ENCODE data around the gene TMEM80. TPM values are rescaled to one million over a fixed set of nuclear protein-coding genes. Genes with fewer than 3 reads are reported as not detected.
"Not testable (repeated sequence)": the region's sequence is repeated elsewhere in the genome, so short reads cannot be mapped to it uniquely, and the experiment has no call there.

The TMEM80 gene
- total RNA-seq, 1 experiment from 2014 or later, result 45.2 TPM

DNA sequence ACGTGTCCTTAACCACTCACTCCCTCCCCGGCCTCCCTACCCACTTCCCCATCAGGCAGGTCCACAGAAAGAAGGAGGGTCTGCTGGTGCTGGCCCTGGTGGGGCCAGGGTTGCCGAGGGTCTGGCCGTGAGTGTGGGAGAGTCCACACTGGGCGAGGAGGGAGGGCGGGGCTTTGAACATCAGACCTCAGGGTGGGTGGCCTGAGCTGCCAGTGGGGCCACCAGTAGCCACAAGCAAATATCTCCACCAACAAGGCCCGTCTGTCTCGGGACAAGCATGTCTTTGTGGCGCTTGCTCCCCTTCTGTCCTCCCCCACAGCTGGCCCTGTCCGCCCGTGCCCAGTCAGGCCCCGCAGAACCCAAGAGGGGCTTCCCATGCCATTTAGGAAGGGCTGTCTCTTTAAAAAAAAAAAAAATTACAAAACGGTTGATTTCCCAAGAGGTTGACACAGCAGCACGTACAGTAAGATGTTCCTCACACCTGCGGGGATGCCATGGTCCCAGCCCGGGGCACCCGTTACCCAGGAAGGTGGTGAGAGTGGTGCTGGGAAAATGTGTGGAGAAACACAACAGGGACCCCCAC lies 34.0 kb downstream of the TMEM80 start:
- peak overlapping the region; percentile 45 for H3K27ac ChIP-seq (ENCODE audit: low read length)
- CTCF ChIA-PET, result interaction anchor here (0.6 kb wide), 1 partner anchor 319 kb away, joined by 6 read pairs; no protein-coding TSS in a partner anchor
- no peak for ATAC-seq
- intact Hi-C loops (cut with micrococcal nuclease; ENCODE audit: unreplicated experiment) (loop anchor here (10.0 kb wide), 1 partner anchor 175 kb away; no protein-coding TSS in a partner anchor), in situ Hi-C loops (cut with HindIII; ENCODE audit: low pct_unique_long_range_greater_than_20kb, low sequenced_read_pairs) (no loop called here)
- no peaks in the 10 kb centered on the region for H3K9me3 ChIP-seq (ENCODE audit: control insufficient read depth, insufficient read depth, low read depth, low read length)
- BruUV-seq (replicated peaks), result no TSS peak
- no peak for TF ChIP-seq POLR2AphosphoS5 (IDR thresholded peaks at IDR 0.05; ENCODE audit: low read depth, low read length)
- TF ChIP-seq, protein P1, sequence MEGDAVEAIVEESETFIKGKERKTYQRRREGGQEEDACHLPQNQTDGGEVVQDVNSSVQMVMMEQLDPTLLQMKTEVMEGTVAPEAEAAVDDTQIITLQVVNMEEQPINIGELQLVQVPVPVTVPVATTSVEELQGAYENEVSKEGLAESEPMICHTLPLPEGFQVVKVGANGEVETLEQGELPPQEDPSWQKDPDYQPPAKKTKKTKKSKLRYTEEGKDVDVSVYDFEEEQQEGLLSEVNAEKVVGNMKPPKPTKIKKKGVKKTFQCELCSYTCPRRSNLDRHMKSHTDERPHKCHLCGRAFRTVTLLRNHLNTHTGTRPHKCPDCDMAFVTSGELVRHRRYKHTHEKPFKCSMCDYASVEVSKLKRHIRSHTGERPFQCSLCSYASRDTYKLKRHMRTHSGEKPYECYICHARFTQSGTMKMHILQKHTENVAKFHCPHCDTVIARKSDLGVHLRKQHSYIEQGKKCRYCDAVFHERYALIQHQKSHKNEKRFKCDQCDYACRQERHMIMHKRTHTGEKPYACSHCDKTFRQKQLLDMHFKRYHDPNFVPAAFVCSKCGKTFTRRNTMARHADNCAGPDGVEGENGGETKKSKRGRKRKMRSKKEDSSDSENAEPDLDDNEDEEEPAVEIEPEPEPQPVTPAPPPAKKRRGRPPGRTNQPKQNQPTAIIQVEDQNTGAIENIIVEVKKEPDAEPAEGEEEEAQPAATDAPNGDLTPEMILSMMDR (IDR thresholded peaks at IDR 0.05), result no peak
- TF ChIP-seq TCF7L2 (IDR thresholded peaks at IDR 0.05; ENCODE audit: low read depth, low read length), result no peak
- TF ChIP-seq SIN3A (IDR thresholded peaks at IDR 0.05; ENCODE audit: borderline replicate concordance, insufficient read depth, low read depth, low read length), result no peak
- TF ChIP-seq, protein P2, sequence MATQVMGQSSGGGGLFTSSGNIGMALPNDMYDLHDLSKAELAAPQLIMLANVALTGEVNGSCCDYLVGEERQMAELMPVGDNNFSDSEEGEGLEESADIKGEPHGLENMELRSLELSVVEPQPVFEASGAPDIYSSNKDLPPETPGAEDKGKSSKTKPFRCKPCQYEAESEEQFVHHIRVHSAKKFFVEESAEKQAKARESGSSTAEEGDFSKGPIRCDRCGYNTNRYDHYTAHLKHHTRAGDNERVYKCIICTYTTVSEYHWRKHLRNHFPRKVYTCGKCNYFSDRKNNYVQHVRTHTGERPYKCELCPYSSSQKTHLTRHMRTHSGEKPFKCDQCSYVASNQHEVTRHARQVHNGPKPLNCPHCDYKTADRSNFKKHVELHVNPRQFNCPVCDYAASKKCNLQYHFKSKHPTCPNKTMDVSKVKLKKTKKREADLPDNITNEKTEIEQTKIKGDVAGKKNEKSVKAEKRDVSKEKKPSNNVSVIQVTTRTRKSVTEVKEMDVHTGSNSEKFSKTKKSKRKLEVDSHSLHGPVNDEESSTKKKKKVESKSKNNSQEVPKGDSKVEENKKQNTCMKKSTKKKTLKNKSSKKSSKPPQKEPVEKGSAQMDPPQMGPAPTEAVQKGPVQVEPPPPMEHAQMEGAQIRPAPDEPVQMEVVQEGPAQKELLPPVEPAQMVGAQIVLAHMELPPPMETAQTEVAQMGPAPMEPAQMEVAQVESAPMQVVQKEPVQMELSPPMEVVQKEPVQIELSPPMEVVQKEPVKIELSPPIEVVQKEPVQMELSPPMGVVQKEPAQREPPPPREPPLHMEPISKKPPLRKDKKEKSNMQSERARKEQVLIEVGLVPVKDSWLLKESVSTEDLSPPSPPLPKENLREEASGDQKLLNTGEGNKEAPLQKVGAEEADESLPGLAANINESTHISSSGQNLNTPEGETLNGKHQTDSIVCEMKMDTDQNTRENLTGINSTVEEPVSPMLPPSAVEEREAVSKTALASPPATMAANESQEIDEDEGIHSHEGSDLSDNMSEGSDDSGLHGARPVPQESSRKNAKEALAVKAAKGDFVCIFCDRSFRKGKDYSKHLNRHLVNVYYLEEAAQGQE (IDR thresholded peaks at IDR 0.05; ENCODE audit: insufficient read depth in 1 of 2, low read depth in 2 of 2, low read length in 1 of 2), result no peak
- DNase-seq (ENCODE audit: low read depth, low spot score), result no peak
- no peak overlapping the region for H3K4me3 ChIP-seq (ENCODE audit: low read depth in 2 of 2, low read length in 2 of 2)
- H3K4me1 ChIP-seq (ENCODE audit: control insufficient read depth, insufficient read depth, low read length), result peaks cover 36% of the 10 kb centered on the region
- POLR2A ChIA-PET, result no interaction called here
- H3K27me3 ChIP-seq (ENCODE audit: control insufficient read depth, insufficient read depth, low read length), result no peaks in the 10 kb centered on the region
- H3K36me3 ChIP-seq (ENCODE audit: control insufficient read depth, insufficient read depth, low read length), result no peaks in the 10 kb centered on the region; the same call in 1 of the 2 replicates

DNA sequence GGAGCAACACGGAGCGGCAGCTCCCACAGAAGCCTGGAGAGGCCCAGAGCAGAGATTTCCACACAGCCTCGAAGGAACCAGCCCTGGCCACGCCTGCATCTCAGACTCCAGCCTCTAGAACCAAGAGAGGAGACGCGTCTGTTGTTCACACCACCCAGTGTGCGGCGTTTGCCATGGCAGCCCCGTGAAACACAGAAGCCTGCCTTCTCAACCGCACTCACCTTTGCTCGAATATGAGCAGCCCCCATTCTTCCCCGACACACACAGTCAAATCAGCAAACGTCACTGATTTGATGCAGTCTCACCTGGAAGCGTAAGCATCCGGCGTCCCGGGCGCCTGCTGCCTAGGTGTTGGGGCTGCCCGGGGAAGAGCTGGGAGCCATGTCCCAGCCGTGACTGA lies 37.5 kb downstream of the TMEM80 start:
- no peak for ATAC-seq
- H3K4me1 ChIP-seq (ENCODE audit: control insufficient read depth, insufficient read depth, low read length), result peaks cover 24% of the 10 kb centered on the region
- H3K36me3 ChIP-seq (ENCODE audit: control insufficient read depth, insufficient read depth, low read length), result no peaks in the 10 kb centered on the region
- intact Hi-C loops (cut with micrococcal nuclease; ENCODE audit: unreplicated experiment) (no loop called here), in situ Hi-C loops (cut with HindIII; ENCODE audit: low pct_unique_long_range_greater_than_20kb, low sequenced_read_pairs) (no loop called here)
- no TSS peak for BruUV-seq (replicated peaks)
- no peaks in the 10 kb centered on the region for H3K27me3 ChIP-seq (ENCODE audit: control insufficient read depth, insufficient read depth, low read length)
- no peak overlapping the region for H3K27ac ChIP-seq (ENCODE audit: low read length)
- CTCF ChIA-PET, result no interaction called here
- no peak overlapping the region for H3K4me3 ChIP-seq (ENCODE audit: low read depth in 2 of 2, low read length in 2 of 2)
- no peaks in the 10 kb centered on the region for H3K9me3 ChIP-seq (ENCODE audit: control insufficient read depth, insufficient read depth, low read depth, low read length)
- no peak for DNase-seq (ENCODE audit: low read depth, low spot score)
- TF ChIP-seq, protein P1 (IDR thresholded peaks at IDR 0.05), result no peak
- no peak for TF ChIP-seq TCF7L2 (IDR thresholded peaks at IDR 0.05; ENCODE audit: low read depth, low read length)
- POLR2A ChIA-PET, result no interaction called here

DNA sequence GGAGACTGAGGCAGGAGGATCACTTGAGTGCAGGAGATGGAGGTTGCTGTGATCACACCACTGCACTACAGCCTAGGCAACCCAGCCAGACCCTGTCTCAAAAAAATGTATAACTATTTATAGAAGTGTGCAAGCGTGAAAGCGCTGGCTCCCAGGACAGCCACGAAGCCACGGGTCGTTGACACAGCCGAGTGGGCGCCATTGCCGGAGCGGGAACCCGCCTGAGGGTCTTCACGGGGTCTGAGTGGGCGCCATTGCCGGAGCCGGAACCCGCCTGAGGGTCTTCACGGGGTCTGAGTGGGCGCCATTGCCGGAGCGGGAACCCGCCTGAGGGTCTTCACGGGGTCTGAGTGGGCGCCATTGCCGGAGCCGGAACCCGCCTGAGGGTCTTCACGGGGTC lies 38.9 kb downstream of the TMEM80 start:
- H3K4me3 ChIP-seq (ENCODE audit: low read depth in 2 of 2, low read length in 2 of 2); CTCF ChIA-PET; H3K9me3 ChIP-seq (ENCODE audit: control insufficient read depth, insufficient read depth, low read depth, low read length); POLR2A ChIA-PET; H3K36me3 ChIP-seq (ENCODE audit: control insufficient read depth, insufficient read depth, low read length); intact Hi-C loops (cut with micrococcal nuclease; ENCODE audit: unreplicated experiment); BruUV-seq (replicated peaks); ATAC-seq; in situ Hi-C loops (cut with HindIII; ENCODE audit: low pct_unique_long_range_greater_than_20kb, low sequenced_read_pairs); H3K27ac ChIP-seq (ENCODE audit: low read length); H3K27me3 ChIP-seq (ENCODE audit: control insufficient read depth, insufficient read depth, low read length); H3K4me1 ChIP-seq (ENCODE audit: control insufficient read depth, insufficient read depth, low read length); DNase-seq (ENCODE audit: low read depth, low spot score): not testable (repeated sequence)
